M059J (cell line): ENCODE data around the gene VRK2. TPM values are rescaled to one million over a fixed set of nuclear protein-coding genes. Genes with fewer than 3 reads are reported as not detected.
"Not testable (repeated sequence)": the region's sequence is repeated elsewhere in the genome, so short reads cannot be mapped to it uniquely, and the experiment has no call there.

Experiments
- DNase-seq: peaks from one replicate; pipeline ENCODE4 v3.0.0-alpha.2; 2012; ENCODE audit warnings: low read depth
- total RNA-seq: library from RNA; depleted of rRNA; stranded (reverse); fragments of >200 nt; shearing (Covaris generic); gene quantifications from 2 replicates; pipeline ENCODE4 v1.2.3, GENCODE V29; 2014

Gene VRK2
- total RNA-seq, 1 experiment from 2014 or later = 22.3 TPM

DNA sequence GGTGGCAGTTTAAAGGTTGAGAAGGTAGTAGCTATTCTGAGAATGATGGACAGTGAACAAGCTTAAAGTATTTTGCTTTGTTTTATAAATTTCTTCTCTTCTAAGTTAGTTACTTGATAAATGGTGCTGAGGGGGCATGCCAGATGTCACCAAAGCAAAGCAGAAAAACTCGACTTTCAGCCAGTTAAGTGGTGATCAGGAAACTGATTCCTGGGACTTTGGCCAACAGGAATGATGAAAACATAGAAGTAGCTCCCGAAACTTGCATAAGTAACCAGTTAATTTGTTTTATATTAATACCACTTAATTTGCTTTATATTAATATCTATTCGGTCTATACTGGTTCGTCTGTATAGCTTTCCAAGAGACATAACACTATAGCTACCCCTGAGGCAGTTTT lies 111.9 kb downstream of the VRK2 start:
- DNase-seq = no peak

DNA sequence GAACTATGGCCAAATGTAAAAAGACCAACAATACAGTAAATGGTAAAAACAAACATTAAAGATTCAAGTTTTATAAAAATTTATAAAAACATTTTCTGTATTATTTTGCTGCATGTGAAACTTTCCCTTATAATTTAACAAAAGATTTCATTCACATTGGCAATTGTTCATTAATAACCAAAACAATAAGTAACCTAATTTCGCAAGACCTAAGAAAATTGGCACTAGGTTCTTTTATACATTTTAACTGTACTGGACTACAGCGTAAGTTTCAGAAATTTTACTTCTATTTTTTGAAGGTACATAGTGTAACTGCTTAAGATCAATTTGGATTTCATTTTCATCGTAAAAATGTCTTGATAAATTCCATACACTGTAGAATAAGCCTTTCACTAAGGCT lies 117.3 kb downstream of the VRK2 start:
- no peak for DNase-seq

DNA sequence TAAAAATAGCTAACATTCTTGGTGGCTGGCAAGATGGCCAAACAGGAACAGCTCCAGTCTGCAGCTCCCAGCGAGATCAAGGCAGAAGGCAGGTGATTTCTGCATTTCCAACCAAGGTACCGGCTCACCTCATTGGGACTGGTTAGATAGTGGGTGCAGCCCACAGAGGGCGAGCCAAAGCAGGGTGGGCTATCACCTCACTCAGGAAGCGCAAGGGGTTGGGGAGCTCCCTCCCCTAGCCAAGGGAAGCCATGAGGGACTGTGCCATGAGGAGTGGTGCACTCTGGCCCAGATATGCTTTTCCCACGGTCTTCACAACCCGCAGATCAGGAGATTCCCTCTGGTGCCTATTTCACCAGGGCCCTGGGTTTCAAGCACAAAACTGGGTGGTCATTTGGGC lies 121.5 kb downstream of the VRK2 start:
- not testable (repeated sequence) for DNase-seq

DNA sequence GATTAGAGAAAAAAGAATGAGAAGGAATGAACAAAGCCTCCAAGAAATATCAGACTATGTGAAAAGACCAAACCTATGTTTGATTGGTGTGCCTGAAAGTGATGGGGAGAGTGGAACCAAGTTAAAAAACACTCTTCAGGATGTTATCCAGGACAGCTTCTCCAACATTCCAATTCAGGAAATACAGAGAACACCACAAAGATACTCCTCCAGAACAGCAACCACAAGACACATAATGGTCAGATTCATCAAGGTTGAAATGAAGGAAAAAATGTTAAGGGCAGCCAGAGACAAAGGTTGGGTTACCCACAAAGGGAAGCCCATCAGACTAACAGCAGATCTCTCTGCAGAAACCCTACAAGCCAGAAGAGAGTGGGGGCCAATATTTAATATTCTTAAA lies 123.2 kb downstream of the VRK2 start:
- peak; percentile 12 for DNase-seq

DNA sequence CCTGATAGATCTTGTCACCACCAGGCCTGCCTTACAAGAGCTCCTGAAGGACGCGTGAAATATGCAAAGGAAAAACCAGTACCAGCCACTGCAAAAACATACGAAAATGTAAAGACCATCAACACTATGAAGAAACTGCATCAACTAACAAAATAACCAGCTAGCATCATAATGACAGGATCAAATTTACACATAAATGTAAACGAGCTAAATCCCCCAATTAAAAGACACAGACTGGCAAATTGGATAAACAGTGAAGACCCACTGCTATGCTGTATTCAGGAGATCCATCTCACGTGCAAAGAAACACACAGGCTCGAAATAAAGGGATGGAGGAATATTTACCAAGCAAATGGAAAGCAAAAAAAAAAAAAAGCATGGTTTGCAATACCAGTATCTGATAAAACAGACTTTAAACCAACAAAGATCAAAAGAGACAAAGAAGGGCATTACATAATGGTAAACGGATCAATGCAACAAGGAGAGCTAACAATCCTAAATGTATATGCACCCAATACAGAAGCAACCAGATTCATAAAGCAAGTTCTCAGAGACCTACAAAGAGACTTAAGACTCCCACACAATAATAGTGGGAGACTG lies 123.8 kb downstream of the VRK2 start:
- not testable (repeated sequence) for DNase-seq

DNA sequence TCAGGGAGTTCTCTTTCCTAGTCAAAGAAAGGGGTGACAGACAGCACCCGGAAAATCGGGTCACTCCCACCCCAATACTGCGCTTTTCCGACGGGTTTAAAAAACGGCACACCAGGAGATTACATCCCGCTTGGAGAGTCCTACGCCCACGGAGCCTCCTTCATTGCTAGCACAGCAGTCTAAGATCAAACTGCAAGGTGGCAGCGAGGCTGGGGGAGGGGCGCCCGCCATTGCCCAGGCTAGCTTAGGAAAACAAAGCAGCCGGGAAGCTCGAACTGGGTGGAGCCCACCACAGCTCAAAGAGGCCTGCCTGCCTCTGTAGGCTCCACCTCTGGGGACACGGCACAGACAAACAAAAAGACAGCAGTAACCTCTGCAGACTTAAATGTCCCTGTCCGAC lies 125.2 kb downstream of the VRK2 start:
- not testable (repeated sequence) for DNase-seq

DNA sequence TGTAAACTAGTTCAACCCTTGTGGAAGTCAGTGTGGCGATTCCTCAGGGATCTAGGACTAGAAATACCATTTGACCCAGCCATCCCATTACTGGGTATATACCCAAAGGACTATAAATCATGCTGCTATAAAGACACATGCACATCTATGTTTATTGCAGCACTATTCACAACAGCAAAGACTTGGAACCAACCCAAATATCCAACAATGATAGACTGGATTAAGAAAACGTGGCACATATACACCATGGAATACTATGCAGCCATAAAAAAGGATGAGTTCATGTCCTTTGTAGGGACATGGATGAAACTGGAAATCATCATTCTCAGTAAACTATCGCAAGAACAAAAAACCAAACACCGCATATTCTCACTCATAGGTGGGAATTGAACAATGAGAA lies 130.6 kb downstream of the VRK2 start:
- not testable (repeated sequence) for DNase-seq

DNA sequence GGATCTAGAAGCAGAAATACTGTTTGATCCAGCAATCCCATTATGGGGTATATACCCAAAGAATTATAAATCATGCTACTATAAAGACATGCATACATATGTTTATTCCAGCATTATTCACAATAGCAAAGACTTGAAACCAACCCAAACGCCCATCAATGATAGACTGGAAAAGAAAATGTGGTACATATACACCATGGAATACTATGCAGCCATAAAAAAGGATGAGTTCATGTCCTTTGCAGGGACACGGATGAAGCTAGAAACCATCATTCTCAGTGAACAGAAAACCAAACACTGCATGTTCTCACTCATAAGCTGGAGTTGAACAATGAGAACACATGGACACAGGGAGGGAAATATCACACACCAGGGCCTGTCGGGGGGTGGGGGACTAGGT lies 133.6 kb downstream of the VRK2 start:
- not testable (repeated sequence) for DNase-seq

DNA sequence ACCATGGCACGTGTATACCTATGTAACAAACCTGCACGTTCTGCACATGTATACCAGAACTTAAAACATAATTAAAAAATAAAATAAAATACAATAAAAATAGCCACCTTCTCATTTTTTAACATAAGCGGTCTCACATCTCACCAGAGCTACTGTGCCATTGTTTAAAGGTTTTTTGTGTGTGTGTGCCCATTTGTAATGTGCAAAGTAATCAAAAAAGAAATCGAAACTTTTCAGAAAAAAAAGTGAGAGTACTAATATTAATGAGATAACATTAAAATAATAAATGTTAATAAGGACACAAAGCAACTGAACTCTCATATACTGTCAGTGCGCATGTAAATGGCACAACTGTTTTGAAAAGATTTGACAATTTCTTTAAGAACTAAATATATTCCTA lies 134.0 kb downstream of the VRK2 start:
- DNase-seq = no peak

DNA sequence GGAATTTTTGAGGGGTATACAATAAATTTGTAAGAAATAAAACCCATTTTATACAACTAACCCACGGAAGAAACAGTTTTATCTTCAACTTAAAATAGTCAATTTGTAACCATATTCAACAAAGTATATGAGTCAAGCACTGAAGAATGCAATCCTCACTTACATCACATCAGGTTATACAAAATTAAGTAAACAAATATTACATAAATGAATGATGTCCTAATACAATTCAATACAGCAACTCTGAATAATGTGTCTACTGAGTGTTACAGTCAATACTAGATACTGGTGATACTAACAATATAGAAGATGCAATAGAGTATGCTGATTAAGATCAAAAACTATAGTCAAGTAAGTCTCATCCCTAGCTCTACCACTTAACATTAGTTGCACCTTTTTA lies 135.9 kb downstream of the VRK2 start:
- no peak for DNase-seq

DNA sequence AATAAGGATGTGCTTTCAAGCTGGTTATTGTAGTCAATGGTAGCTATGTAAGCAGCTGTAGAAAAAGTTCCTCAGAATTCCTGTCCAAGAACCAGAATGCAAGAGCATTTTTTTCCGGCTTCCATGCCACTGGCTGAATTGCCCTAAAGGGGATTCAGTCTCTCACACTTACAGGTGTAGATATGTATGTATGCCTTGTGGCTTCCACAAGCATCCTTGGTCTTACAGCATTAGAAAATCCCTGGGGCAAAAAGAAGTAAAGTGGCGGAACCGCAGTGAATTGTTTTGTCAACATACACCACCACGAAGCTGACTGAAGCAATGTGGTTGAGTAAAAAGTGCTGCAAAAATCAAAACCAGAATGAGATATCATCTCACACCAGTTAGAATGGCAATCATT lies 139.9 kb downstream of the VRK2 start:
- peak; percentile 12 for DNase-seq

DNA sequence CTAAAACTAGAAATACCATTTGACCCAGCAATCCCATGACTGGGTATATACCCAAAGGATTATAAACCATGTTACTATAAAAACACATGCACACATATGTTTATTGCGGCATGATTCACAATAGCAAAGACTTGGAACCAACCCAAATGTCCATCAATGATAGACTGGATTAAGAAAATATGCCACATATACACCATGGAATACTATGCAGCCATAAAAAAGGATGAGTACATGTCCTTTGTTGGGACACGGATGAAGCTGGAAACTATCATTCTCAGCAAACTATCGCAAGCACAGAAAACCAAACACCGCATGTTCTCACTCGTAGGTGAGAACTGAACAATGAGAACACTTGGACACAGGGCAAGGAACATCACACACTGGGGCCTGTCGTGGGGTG lies 140.4 kb downstream of the VRK2 start:
- DNase-seq = not testable (repeated sequence)

DNA sequence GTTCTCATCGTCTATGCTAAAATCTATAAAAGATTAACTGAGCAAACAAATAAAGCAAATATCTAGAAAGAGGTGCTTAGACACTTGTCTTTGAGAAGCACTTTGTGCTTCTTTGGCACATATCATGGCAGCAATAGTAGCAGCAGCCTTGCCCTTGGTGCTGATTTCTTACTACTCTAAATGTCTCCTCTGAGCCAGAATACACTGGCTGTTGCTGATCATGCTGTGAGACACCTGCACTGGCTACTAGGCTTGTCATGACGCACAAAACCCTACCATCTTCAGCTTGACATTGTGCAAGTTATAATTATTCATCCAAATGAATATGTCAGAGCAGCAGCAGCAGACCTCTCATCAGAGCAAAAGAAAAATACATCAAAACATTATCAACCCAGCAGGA lies 147.9 kb downstream of the VRK2 start:
- no peak for DNase-seq

DNA sequence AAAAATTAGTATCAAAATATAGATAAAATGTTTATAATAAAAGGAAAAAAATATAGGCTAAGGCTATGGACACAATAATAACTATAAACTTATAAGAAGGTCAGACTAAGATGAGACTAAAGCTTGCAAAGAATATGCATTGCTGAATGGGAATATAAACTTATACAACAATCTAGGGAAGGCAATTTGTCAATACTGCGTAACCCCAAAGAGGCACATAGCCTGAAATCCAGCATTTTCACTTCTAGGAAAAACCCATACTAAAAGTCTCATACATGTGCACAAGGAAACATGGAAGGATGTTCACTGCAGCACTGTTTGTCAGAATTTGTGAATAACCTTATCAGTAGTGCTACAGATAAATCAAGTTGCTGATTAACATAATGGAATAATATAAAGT lies 149.1 kb downstream of the VRK2 start:
- DNase-seq = no peak

DNA sequence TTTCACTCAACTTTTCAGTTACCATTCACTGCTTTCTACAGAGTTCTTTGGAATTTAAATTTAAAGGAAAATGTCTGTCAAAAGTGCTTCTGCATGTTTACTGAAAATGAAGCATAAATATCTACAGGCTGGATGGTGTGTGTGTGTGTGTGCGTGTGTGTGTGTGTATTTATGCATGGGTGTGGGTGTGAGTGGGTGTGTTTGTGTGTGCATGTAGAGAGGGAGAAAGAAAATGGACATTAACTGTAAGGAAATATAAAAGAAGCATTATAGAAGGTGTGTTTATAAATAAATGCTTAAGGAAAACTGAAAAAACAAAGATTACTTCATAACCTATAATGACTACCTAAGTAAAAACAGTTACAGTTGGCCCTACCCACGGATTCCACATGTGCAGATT lies 151.3 kb downstream of the VRK2 start:
- DNase-seq = no peak

DNA sequence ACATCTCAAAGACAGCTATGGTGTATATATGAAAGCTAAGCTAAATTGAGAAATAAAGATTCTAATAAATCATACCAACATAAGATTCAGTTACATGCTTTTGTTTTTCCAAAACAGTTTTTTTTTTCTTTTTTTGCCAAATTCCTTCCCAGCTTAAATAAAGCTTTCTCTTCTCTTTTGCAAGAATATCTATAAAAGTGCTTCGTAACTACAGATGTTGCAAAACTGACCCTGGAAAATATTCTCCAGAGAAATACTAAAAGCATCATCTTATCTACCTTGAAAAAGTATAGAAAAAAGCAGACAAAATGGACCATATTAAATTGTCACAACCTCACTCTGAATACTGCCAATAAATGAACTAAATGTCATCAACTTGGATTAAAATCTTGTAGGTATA lies 155.8 kb downstream of the VRK2 start:
- DNase-seq = no peak

DNA sequence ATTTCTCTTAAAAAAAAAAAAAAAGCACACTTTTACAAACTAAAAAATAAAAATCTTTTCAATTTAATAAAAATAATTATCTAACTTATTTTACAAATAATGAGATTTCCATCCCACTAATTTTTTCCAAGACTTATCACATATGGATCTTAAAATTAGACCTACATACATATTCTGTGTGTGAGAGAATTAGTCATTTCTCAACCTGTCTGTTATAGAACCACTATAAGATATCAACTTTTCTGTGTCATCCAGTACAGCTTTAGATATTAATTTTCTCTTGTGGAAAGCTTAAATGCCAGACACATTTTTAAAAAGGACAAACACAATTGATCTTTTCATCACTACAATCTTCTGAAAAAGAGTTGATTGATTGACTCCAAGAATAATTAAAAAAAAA lies 156.4 kb downstream of the VRK2 start:
- DNase-seq = no peak

DNA sequence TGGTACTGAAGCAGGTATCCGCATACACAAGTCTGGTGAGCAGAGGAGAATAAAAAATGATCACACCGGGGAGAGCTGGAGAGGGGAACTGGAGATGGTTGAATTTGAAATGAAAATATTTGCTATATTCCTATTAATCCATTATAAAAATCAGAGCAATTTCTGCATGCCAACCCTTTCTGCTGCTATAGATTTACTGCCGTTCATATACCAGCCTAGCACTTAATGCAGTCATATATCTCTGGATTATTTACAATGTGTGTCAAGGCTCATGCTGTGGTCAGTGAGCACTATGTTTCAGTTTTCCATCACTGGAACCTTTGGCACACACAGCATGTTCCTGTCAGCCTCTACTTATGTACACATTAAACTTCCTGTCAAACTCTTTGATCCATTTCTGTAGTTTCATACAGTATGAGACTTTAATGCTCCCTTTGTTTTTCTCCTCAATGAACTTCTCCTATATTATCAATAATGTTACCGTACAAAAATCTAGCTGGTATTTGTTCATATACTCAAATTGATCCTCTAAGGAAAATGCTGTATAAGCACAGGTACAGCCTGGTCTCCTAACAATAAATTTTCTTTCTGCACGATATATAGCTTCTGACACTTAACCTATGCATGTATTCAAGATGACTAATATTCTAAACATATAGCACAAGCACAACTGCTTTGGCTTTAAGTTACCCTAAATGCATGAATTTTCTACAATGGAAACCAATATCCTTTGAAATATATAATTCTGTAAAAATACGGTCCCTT lies 157.8 kb downstream of the VRK2 start:
- no peak for DNase-seq

DNA sequence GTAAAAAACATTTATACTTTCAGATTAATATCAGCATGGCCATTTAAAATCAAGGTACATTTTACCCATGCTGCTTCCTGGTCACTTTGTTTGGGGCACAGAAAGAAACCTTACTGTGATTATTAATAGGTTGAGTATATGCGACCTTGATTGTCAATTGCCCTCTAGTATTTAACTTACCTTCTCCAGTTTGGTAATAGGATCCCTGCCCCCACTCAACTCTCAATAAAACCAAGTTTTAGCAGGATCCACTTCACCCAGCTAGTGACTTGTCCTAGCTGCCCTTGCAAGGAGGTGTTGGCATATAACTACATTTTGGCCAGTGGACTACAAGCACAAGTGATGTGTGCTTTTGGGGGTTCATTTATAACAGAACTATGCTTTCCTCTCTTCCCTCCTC lies 160.2 kb downstream of the VRK2 start:
- DNase-seq = no peak

DNA sequence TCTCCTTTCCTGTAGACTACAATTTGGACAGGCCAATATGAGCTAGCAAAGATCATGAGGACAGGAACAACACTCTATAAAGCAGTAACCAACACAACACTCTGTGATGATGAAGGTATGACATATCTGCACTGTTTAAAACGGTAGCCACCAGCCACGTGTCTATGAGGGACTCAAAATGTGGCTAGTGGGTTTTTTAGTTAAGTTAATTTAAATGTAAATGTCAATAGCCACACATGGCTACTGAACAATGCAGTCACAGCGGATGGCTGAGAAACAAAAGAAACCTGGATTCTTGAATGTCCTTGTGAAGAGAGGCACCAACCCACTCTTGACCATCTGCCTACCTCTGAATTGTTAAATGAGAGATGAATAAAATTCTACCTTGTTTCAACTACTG lies 160.6 kb downstream of the VRK2 start:
- DNase-seq = no peak
